GM23248 (cell line): Measurements from ENCODE around the gene ZNF407.

Experiments used
- EZH2 ChIP-seq: fragments of 200-600 bp; sonication (generic); IDR thresholded peaks from 2 replicates; pipeline ENCODE4 v1.6.1; 2018; ENCODE audit warnings: antibody characterized with exemption, mild to moderate bottlenecking; ENCODE audit not compliant: insufficient read depth, poor library complexity, severe bottlenecking
- EZH2phosphoT487 ChIP-seq: fragments of 200-600 bp; sonication (generic); IDR thresholded peaks from 2 replicates; pipeline ENCODE4 v1.6.1; 2018; ENCODE audit warnings: antibody characterized with exemption, moderate library complexity, mild to moderate bottlenecking, low read depth; ENCODE audit not compliant: insufficient read depth

- TF ChIP-seq EZH2phosphoT487 (no peak), EZH2 (no peak)
Observed at GRCh38 chr18:74598350-74599001, 806 bp downstream of the ZNF407 start.
